GM12865 (cell line): ENCODE results near the gene SOS2.

Source experiments
- DNase-seq: peaks from one replicate; pipeline ENCODE4 v3.0.0; 2010; ENCODE audit warnings: low read depth
- H3K4me3 ChIP-seq: 2 replicates; pipeline ENCODE4 v1.5.1; 2011; ENCODE audit warnings: mild to moderate bottlenecking, low read depth, low read length, control low read depth
- TF ChIP-seq, protein P1 (sequence below): IDR thresholded peaks from 2 replicates; pipeline ENCODE4 v1.5.1; 2011; ENCODE audit warnings: low read length, control low read depth, low read depth, inconsistent platforms; ENCODE audit not compliant: insufficient read depth; ENCODE audit errors: missing control alignments

Gene SOS2

DNA sequence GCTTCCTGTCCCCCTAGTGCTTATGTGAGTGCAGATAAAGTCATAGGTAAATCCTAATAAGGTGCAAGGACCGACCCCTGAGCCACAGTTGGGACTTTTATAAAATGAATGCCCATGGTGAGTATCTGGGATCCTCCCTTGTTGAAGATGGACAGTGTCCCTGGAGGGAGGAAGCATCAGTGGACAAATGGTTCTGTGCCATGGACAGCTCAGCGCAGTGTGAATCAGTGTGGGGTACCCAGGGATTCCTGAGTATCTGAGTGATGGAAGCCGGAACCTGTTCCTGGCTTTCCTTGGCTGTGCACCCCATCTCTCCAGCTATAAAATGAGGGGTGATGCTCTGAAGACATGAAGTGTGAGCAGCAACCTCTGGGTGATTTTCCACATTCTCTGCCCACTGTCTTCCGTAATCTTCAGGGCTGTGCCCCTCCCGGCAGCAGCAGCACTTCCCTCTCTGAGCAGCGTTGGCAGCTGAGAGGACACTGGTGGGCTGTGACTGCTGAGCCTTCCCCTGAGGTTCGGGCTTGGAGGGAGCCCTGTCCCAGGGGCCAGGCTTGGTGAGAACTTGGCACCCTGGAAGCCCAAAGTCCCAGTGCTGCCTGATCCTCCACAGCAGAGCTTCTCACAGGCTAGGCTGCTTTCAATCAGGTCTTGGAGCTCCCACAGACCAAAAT, 140.0 kb downstream of the SOS2 start:
- no peak for DNase-seq
- TF ChIP-seq, protein P1, sequence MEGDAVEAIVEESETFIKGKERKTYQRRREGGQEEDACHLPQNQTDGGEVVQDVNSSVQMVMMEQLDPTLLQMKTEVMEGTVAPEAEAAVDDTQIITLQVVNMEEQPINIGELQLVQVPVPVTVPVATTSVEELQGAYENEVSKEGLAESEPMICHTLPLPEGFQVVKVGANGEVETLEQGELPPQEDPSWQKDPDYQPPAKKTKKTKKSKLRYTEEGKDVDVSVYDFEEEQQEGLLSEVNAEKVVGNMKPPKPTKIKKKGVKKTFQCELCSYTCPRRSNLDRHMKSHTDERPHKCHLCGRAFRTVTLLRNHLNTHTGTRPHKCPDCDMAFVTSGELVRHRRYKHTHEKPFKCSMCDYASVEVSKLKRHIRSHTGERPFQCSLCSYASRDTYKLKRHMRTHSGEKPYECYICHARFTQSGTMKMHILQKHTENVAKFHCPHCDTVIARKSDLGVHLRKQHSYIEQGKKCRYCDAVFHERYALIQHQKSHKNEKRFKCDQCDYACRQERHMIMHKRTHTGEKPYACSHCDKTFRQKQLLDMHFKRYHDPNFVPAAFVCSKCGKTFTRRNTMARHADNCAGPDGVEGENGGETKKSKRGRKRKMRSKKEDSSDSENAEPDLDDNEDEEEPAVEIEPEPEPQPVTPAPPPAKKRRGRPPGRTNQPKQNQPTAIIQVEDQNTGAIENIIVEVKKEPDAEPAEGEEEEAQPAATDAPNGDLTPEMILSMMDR = no peak
- H3K4me3 ChIP-seq = no peak overlapping the region

DNA sequence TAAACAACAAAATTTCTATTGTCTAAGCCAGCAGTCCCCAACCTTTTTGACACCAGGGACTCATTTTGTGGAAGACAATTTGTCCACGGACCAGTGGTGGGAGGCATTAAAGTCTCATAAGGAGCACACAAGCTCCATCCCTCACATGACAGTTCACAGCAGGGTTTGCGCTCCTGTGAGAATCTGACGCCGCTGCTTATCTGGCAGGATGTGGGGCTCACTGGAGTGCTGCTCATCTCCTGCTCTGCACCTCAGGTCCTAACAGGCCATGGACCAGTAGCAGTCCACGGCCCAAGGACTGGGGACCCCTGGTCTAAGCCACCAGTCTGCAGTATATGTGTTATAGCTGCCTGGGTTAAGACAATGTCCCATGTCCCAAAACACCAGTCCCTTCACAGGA, 142.2 kb downstream of the SOS2 start:
- H3K4me3 ChIP-seq = no peak overlapping the region
- no peak for DNase-seq
- TF ChIP-seq, protein P1 = no peak

DNA sequence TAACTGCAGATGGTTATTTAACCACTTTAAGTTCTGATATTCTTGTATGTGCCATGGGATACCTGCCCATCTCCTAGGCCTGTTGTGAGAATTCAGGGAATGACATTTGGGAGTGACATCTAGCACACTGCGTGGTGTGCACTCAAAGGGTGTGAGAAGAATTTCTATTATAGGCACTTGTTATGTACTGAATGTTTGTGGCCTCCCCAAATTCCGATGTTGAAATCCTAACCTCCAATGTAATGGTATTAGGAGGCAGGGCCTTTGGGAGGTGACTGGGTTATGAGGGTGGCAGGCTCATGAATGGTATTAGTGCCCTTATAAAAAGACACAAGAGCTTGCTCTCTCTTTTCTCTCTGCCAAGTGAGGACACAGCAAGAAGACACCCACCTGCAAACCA, 142.6 kb downstream of the SOS2 start:
- no peak for DNase-seq
- no peak overlapping the region for H3K4me3 ChIP-seq
- TF ChIP-seq, protein P1 = no peak

DNA sequence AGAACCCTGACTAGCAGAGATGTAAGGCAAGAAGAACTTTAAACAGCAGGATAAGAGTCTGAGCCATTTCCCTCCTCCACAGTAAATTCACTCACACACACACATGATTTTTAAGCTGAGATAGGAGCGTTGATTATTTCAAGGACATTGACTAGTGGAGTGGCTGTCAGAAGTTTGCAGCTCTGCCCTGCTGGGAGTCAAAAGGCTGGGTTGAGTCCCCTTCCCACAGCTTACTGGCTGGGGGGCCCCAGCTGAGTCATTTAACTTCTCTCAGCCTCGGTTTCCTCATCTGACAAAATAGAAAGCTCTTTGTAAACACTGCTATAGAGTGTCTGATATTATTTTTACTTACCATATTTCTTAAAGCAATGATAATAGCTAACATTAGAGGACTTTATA, 143.3 kb downstream of the SOS2 start:
- TF ChIP-seq, protein P1 = no peak
- no peak for DNase-seq

DNA sequence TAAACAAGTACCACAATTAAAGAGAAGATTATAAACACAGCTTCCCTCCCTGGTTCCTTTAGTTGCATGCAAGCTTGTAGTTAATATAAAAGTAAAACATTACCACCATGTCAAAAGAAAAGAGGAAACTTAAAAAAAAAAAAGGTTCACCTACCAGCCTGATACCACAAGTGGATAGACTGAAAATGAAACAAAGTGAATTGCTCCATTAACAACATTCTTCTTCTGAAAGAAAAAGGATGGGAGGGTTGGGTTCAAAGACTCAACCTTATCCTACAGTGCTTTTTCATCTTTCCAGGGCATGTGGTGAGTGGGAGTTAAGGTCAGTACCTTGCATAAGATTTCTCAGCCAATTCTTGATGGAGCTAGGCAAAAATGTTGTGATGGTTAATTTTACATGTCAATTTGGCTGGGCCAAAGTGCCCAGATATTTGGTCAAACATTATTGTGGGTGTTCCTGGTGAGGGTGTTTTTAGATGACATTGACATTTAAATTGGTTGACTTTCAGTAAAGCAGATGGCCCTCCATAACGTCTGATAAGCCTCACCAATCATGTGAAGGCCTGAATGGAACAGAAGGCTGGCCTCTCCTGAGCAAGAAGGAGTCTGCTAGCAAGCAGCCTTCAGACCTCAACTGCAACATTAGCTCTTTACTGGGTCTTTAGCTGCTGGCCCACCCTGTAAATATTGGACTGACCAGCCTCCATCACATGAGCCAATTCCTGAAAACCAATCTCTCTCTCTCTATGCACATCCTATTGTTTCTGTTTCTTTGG, 143.8 kb downstream of the SOS2 start:
- DNase-seq = peak; percentile 49
- no peak overlapping the region for H3K4me3 ChIP-seq
- TF ChIP-seq, protein P1 = no peak

More for the DNA sequence above, 143.3 kb downstream of the SOS2 start:
- H3K4me3 ChIP-seq = no peak overlapping the region

DNA sequence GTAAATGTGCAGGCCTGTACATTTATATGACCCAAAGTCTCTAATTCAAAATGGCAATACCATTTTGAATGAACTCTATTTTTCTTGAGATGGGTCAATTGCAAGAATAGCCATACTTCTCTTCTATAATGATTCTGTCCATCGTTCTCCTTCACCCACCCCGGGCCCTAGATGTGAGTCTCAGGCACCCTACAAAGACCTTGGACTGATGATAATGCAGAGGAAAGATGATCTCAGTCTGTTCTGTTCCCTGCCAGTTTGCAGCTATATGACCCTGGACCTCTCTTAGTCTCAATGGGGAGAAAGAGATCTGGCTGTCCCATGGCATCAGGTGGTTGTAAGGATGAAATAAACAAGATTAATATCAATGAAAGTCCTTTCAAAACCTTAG, 145.1 kb downstream of the SOS2 start:
- TF ChIP-seq, protein P1 = no peak
- DNase-seq = no peak
- H3K4me3 ChIP-seq = peak overlapping the region; percentile 42
